Measurements from ENCODE around the gene CNGB1.

DNA sequence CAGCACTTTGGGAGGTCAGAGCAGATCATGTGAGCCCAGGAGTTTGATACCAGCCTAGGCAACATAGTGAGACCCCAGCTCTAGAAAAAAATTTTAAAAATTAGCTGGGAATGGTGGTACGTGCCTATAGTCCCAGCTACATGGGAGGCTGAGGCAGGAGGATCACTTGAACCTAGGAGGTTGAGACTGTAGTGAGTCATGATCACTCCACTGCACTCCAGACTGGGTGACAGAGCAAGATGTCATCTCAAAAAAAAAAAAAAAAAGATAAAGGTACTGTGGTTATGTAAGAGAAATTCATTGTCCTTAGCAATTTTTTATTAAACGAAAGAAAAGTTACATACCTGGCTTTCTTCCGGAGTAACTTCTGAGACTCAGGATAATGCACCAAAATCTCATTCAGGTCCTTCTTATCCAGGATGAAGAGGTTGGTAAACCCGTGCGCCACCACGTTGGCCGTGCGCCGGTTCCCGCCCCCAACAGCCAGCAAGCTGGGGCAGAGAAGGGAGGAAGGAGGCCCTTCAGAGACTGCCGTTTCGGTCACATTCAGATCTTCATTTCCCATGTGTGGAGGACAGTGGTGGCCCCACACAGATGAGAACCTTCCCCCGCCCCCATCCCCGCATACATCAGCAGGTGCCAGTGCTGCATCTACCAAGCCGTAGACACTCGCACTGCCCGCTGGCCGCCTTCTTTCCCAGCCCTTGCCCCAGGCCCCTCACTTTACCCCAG lies 73.7 kb downstream of the CNGB1 start:
- TF ChIP-seq CTCF (conservative IDR thresholded peaks at IDR 0.05; ENCODE audit: low read depth, low read length): no peak
- no peak for TF ChIP-seq EZH2 (IDR thresholded peaks at IDR 0.05; ENCODE audit: borderline replicate concordance, low read depth, low read length, poor library complexity, severe bottlenecking)

Measured in A673 (cell line).